Astrocyte (in vitro differentiated cells and primary cell): Measurements from ENCODE around the gene RPL28. TPM values are rescaled to one million over a fixed set of nuclear protein-coding genes. Genes with fewer than 3 reads are reported as not detected.

Experiments
- DNase-seq: peaks from one replicate; pipeline ENCODE4 v3.0.0-alpha.2; 2010; ENCODE audit warnings: low read depth
- FAIRE-seq: peaks from 2 replicates; lab custom pipeline; 2011; peaks lifted over from hg19 to GRCh38; lab: Jason Lieb, UNC
- H2AFZ ChIP-seq: 2 replicates; pipeline ENCODE4 v1.6.0; 2012; ENCODE audit warnings: low read depth, low read length, inconsistent platforms
- H3K27ac ChIP-seq: 2 replicates; pipeline ENCODE4 v1.5.1; 2011; ENCODE audit warnings: low read depth, low read length, inconsistent platforms
- H3K27me3 ChIP-seq: 2 replicates; pipeline ENCODE4 v1.6.0; 2011; ENCODE audit warnings: low read length, inconsistent platforms; ENCODE audit not compliant: insufficient read depth
- H3K36me3 ChIP-seq: 2 replicates; pipeline ENCODE4 v1.5.1; 2011; ENCODE audit warnings: low read length, inconsistent platforms; ENCODE audit not compliant: insufficient read depth
- H3K4me1 ChIP-seq: 2 replicates; pipeline ENCODE4 v1.5.1; 2011; ENCODE audit warnings: low read length, inconsistent platforms; ENCODE audit not compliant: insufficient read depth
- H3K4me2 ChIP-seq: 2 replicates; pipeline ENCODE4 v1.6.0; 2012; ENCODE audit warnings: low read length, inconsistent platforms
- H3K4me3 ChIP-seq: 2 replicates; pipeline ENCODE4 v1.5.1; 2011; ENCODE audit warnings: low read depth, mild to moderate bottlenecking, low read length, inconsistent platforms; ENCODE audit not compliant: insufficient read depth
- H3K79me2 ChIP-seq: 2 replicates; pipeline ENCODE4 v1.6.0; 2012; ENCODE audit warnings: mild to moderate bottlenecking, low read length, inconsistent platforms; ENCODE audit not compliant: insufficient read depth
- H3K9ac ChIP-seq: 2 replicates; pipeline ENCODE4 v1.6.0; 2012; ENCODE audit warnings: mild to moderate bottlenecking, low read length, inconsistent platforms
- H3K9me3 ChIP-seq: 2 replicates; pipeline ENCODE4 v1.5.1; 2012; ENCODE audit warnings: low read depth, mild to moderate bottlenecking, low read length, inconsistent platforms; ENCODE audit not compliant: insufficient read depth
- H4K20me1 ChIP-seq: 2 replicates; pipeline ENCODE4 v1.6.0; 2012; ENCODE audit warnings: low read length, inconsistent platforms; ENCODE audit not compliant: insufficient read depth
- H3K27ac Mint-ChIP-seq: one replicate; pipeline ENCODE4 v1.8.0; 2021; ENCODE audit warnings: mild to moderate bottlenecking, mixed read lengths; ENCODE audit not compliant: unreplicated experiment
- H3K27me3 Mint-ChIP-seq: one replicate; pipeline ENCODE4 v1.8.0; 2021; ENCODE audit warnings: low read depth, mixed read lengths; ENCODE audit not compliant: unreplicated experiment
- H3K36me3 Mint-ChIP-seq: one replicate; pipeline ENCODE4 v1.8.0; 2021; ENCODE audit warnings: low read depth, mixed read lengths; ENCODE audit not compliant: unreplicated experiment
- H3K4me1 Mint-ChIP-seq: one replicate; pipeline ENCODE4 v1.8.0; 2021; ENCODE audit warnings: low read depth, mixed read lengths; ENCODE audit not compliant: unreplicated experiment
- H3K4me3 Mint-ChIP-seq: one replicate; pipeline ENCODE4 v1.8.0; 2021; ENCODE audit warnings: mild to moderate bottlenecking, moderate library complexity, mixed read lengths; ENCODE audit not compliant: unreplicated experiment
- H3K9me3 Mint-ChIP-seq: one replicate; pipeline ENCODE4 v1.8.0; 2021; ENCODE audit warnings: mild to moderate bottlenecking, mixed read lengths; ENCODE audit not compliant: unreplicated experiment
- EZH2 ChIP-seq: IDR thresholded peaks from 2 replicates; pipeline ENCODE4 v1.6.1; 2012; ENCODE audit warnings: mild to moderate bottlenecking, low read length, inconsistent platforms; ENCODE audit not compliant: insufficient read depth
- total RNA-seq: library from RNA; stranded (reverse); gene quantifications from 2 replicates; pipeline ENCODE4 v1.2.1, GENCODE V29; 2021
- TF ChIP-seq, protein P1 (sequence below): IDR thresholded peaks from 2 replicates; pipeline ENCODE4 v1.5.1; 2011; ENCODE audit warnings: low read depth, mild to moderate bottlenecking, inconsistent platforms, low read length, moderate library complexity; ENCODE audit not compliant: insufficient read depth

The RPL28 gene
- total RNA-seq, 1 donor from 2014 or later: 2,072 TPM

DNA sequence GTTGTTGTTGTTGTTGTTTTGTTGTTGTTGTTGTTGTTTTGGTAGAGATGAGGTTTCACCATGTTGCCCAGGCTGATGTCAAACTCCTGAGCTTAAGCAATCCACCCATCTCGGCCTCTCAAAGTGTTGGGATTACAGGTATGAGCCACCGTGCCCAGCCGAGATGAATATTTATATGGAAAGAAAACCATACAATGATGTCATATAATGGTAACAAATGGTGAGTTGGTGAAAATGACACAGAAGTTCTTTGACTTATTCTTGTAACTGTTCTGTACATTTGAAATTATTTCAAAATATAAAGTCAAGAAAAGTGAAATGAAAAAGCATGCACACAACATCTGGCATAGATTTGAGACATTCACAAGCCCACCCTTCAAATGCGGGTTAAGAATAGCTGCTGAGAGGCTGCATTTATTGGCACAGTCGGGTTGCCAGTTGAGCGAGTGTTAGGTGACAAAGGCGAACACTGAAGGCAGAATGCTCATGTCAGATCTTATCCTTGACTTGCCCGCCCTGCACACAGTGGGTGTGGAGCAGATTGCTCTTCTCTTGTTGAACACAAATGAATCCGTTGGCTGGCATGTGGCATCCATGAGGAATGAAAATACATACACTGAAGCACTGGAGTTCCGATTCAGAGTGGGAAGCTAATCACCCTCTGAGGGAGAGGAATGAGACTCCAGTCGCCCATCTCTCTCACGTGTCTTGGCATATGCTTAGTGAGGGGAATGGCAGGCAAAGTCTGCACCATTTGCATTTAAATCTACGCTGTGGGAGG, 37.7 kb downstream of the RPL28 start:
- Histone ChIP-seq H2AFZ (no peak overlapping the region), H3K9me3 (no peaks in the 10 kb centered on the region), H3K9ac (no peak overlapping the region), H3K36me3 (no peaks in the 10 kb centered on the region), H3K79me2 (no peaks in the 10 kb centered on the region), H3K4me2 (no peak overlapping the region), H3K27ac (no peak overlapping the region), H3K27me3 (peaks cover 5% of the 10 kb centered on the region), H3K4me1 (no peaks in the 10 kb centered on the region), H3K4me3 (no peak overlapping the region), H4K20me1 (no peaks in the 10 kb centered on the region)
- H3K36me3 Mint-ChIP-seq: no peaks in the 10 kb centered on the region
- no peak overlapping the region for H3K27ac Mint-ChIP-seq
- DNase-seq: no peak
- TF ChIP-seq EZH2: no peak
- TF ChIP-seq, protein P1, sequence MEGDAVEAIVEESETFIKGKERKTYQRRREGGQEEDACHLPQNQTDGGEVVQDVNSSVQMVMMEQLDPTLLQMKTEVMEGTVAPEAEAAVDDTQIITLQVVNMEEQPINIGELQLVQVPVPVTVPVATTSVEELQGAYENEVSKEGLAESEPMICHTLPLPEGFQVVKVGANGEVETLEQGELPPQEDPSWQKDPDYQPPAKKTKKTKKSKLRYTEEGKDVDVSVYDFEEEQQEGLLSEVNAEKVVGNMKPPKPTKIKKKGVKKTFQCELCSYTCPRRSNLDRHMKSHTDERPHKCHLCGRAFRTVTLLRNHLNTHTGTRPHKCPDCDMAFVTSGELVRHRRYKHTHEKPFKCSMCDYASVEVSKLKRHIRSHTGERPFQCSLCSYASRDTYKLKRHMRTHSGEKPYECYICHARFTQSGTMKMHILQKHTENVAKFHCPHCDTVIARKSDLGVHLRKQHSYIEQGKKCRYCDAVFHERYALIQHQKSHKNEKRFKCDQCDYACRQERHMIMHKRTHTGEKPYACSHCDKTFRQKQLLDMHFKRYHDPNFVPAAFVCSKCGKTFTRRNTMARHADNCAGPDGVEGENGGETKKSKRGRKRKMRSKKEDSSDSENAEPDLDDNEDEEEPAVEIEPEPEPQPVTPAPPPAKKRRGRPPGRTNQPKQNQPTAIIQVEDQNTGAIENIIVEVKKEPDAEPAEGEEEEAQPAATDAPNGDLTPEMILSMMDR: no peak
- no peak for FAIRE-seq
- H3K9me3 Mint-ChIP-seq: no peaks in the 10 kb centered on the region
- peaks cover 18% of the 10 kb centered on the region for H3K27me3 Mint-ChIP-seq
- H3K4me1 Mint-ChIP-seq: no peaks in the 10 kb centered on the region
- H3K4me3 Mint-ChIP-seq: no peak overlapping the region

DNA sequence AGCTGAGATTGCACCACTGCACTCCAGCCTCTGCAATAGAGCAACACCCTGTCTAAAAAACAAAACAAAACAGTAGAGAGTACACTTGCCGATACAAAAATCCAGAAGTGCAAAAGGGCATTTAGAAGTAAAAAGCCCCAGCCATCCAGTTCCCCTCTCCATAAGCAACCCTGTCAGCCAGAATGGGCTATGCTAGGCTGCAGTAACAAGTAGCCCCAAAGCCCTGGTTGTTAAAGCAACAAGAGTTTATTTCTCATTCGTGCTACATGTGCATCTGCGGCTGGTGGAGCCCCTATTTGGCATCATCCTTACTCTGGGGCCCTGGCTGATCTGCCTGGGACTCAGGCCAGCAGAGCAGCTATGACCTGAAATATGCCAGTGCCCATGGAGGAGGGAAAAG, 38.8 kb downstream of the RPL28 start:
- Mint-ChIP-seq H3K4me1 (no peaks in the 10 kb centered on the region), H3K9me3 (no peaks in the 10 kb centered on the region), H3K27ac (no peak overlapping the region), H3K4me3 (no peak overlapping the region), H3K27me3 (peaks cover 17% of the 10 kb centered on the region), H3K36me3 (no peaks in the 10 kb centered on the region)
- Histone ChIP-seq H3K27me3 (peaks cover 7% of the 10 kb centered on the region), H2AFZ (no peak overlapping the region), H3K36me3 (no peaks in the 10 kb centered on the region), H4K20me1 (no peaks in the 10 kb centered on the region), H3K9me3 (no peaks in the 10 kb centered on the region), H3K9ac (no peak overlapping the region), H3K79me2 (no peaks in the 10 kb centered on the region), H3K4me2 (no peak overlapping the region), H3K4me1 (no peaks in the 10 kb centered on the region), H3K27ac (no peak overlapping the region), H3K4me3 (no peak overlapping the region)
- no peak for TF ChIP-seq EZH2
- TF ChIP-seq, protein P1: no peak
- no peak for DNase-seq
- FAIRE-seq: no peak

DNA sequence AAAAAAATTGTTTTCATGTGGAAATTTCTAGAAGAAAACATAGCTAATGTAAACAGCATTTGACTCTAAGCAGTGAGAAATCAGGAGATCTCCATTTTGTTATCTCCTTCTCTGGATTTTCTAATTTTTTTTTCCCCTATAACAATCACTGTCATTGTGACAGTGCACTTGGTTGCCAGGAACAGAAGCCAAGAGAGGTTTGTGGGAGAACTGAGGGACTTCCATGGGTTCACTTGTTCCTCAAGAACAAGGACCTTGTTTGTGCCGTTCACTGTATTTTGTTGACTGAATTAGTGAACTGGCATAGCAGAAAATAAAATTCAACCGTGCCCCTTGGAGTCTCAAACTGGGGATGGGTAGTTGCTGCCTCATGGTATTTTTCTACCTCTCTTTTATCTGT, 40.3 kb downstream of the RPL28 start:
- H3K27me3 Mint-ChIP-seq: peaks cover 9% of the 10 kb centered on the region
- TF ChIP-seq, protein P1: no peak
- no peak for TF ChIP-seq EZH2
- no peaks in the 10 kb centered on the region for H4K20me1 ChIP-seq
- H3K4me3 Mint-ChIP-seq: no peak overlapping the region
- peaks cover 5% of the 10 kb centered on the region for H3K27me3 ChIP-seq
- H3K4me1 Mint-ChIP-seq: no peaks in the 10 kb centered on the region
- no peaks in the 10 kb centered on the region for H3K79me2 ChIP-seq
- no peaks in the 10 kb centered on the region for H3K4me1 ChIP-seq
- no peak overlapping the region for H3K27ac ChIP-seq
- H3K36me3 ChIP-seq: no peaks in the 10 kb centered on the region
- H3K27ac Mint-ChIP-seq: no peak overlapping the region
- DNase-seq: no peak
- no peak overlapping the region for H3K4me3 ChIP-seq
- H3K4me2 ChIP-seq: no peak overlapping the region
- no peaks in the 10 kb centered on the region for H3K9me3 Mint-ChIP-seq
- no peaks in the 10 kb centered on the region for H3K36me3 Mint-ChIP-seq
- no peak for FAIRE-seq
- peaks cover under 1% of the 10 kb centered on the region for H3K9me3 ChIP-seq
- no peak overlapping the region for H2AFZ ChIP-seq
- H3K9ac ChIP-seq: no peak overlapping the region
